K562 (cell line): ENCODE data around the gene APP. TPM values are rescaled to one million over a fixed set of nuclear protein-coding genes. Genes with fewer than 3 reads are reported as not detected.

Experiments used
- ATAC-seq: fragments of 200-7000 bp; cut with Tn5 transposase; 3 replicates; pipeline ENCODE4 v1.9.1; 2020; ENCODE audit warnings: moderate library complexity
- BruUV-seq: library from RNA; stranded (reverse); fragments of 400-500 nt; replicated peaks from 2 replicates; lab custom pipeline; 2021; lab: Mats Ljungman, UMichigan
- CTCF ChIA-PET: fragments of 300-600 bp; formaldehyde crosslinking; extraction: SDS; loops from one replicate; lab custom pipeline; 2021; ENCODE audit warnings: low intra/inter-chr PET ratio; lab: Yijun Ruan, JAX
- POLR2A ChIA-PET: fragments of 300-600, 350-650 bp; sonication (Branson Sonifier 250); formaldehyde crosslinking; extraction: SDS; loops from one replicate; lab custom pipeline; 2021; ENCODE audit warnings: antibody characterized with exemption, inconsistent platforms; lab: Yijun Ruan, JAX
- DNase-seq, 4 experiments: peaks; one replicate each; pipeline versions ENCODE4 v3.0.0 to v3.0.0-alpha.2; 2011 to 2018; ENCODE audit warnings: low spot score in 3 of 4, mixed read lengths in 3 of 4; ENCODE audit errors: extremely low read depth in 1 of 4
- FAIRE-seq: peaks from 2 replicates; lab custom pipeline; 2011; peaks lifted over from hg19 to GRCh38; lab: Jason Lieb, UNC
- H2AFZ ChIP-seq: 2 replicates; pipeline ENCODE4 v1.6.0; 2011; ENCODE audit warnings: low read depth, low read length, control low read depth, inconsistent platforms
- H3K27ac ChIP-seq: fragments of 200-600 bp; 3 replicates; pipeline ENCODE4 v1.8.0; 2011; ENCODE audit warnings: low read depth, mild to moderate bottlenecking, control low read depth, inconsistent platforms, low read length, moderate library complexity, mixed read lengths; ENCODE audit errors: extremely low read depth
- H3K27me3 ChIP-seq, 2 experiments: fragments of 300-600 bp in 1 of 2; 2 replicates in 1 of 2; 3 replicates in 1 of 2; pipeline versions ENCODE4 v1.6.0 to v1.8.0; 2011; ENCODE audit warnings: inconsistent platforms in 2 of 2, low read length in 2 of 2, mild to moderate bottlenecking in 1 of 2, mixed read lengths in 1 of 2, moderate library complexity in 1 of 2; ENCODE audit not compliant: control insufficient read depth in 2 of 2, insufficient read depth in 2 of 2
- H3K36me3 ChIP-seq: fragments of 300-600 bp; 3 replicates; pipeline ENCODE4 v1.8.0; 2011; ENCODE audit warnings: mild to moderate bottlenecking, low read length, inconsistent platforms; ENCODE audit not compliant: control insufficient read depth, insufficient read depth
- H3K4me1 ChIP-seq, 2 experiments: fragments of 200-600 bp in 1 of 2; replicated peaks in 1 of 2; 2 replicates in 1 of 2; 3 replicates in 1 of 2; pipeline versions ENCODE4 v1.5.1 to v1.8.0; 2011; ENCODE audit warnings: inconsistent platforms in 2 of 2, low read length in 2 of 2, mild to moderate bottlenecking in 1 of 2, mixed read lengths in 1 of 2, moderate library complexity in 1 of 2; ENCODE audit not compliant: control insufficient read depth in 2 of 2, insufficient read depth in 2 of 2
- H3K4me2 ChIP-seq: 2 replicates; pipeline ENCODE4 v1.6.1; 2011; ENCODE audit warnings: low read length, control low read depth, inconsistent platforms, mixed read lengths; ENCODE audit not compliant: insufficient read depth
- H3K4me3 ChIP-seq: fragments of 200-600 bp; sonication (generic), shearing (Covaris generic); 2 replicates; pipeline ENCODE4 v1.5.1; 2016; ENCODE audit warnings: control low read depth, inconsistent platforms
- H3K79me2 ChIP-seq: fragments of 200-600 bp; 3 replicates; pipeline ENCODE4 v1.8.0; 2011; ENCODE audit warnings: low read length, inconsistent platforms; ENCODE audit not compliant: control insufficient read depth, insufficient read depth
- H3K9ac ChIP-seq, 2 experiments: 2 replicates each; pipeline versions ENCODE4 v1.6.0 to v1.6.1; 2011; ENCODE audit warnings: low read depth in 2 of 2, low read length in 2 of 2, control low read depth in 1 of 2, inconsistent platforms in 1 of 2, mild to moderate bottlenecking in 1 of 2, mixed read lengths in 1 of 2; ENCODE audit not compliant: insufficient read depth in 1 of 2
- H3K9me1 ChIP-seq: one replicate; pipeline ENCODE4 v1.6.0; 2011; ENCODE audit warnings: inconsistent platforms, mild to moderate bottlenecking, low read length, moderate library complexity; ENCODE audit not compliant: control insufficient read depth, insufficient read depth
- H3K9me3 ChIP-seq: replicated peaks from 2 replicates; pipeline ENCODE4 v1.5.1; 2011; ENCODE audit warnings: low read depth, low read length, inconsistent platforms; ENCODE audit not compliant: control insufficient read depth, insufficient read depth
- H4K20me1 ChIP-seq: replicated peaks from 2 replicates; pipeline ENCODE4 v1.6.1; 2011; ENCODE audit warnings: low read length, inconsistent platforms, mixed read lengths; ENCODE audit not compliant: control insufficient read depth, insufficient read depth
- AFF1 ChIP-seq, 2 experiments: fragments of 450-650 bp; IDR thresholded peaks; 2 replicates each; pipeline ENCODE4 v1.6.1; 2018; ENCODE audit warnings: mild to moderate bottlenecking in 2 of 2, low read depth in 1 of 2; ENCODE audit not compliant: partially characterized antibody in 2 of 2
- CAMTA2 ChIP-seq: fragments of 250-450 bp; sonication (Bioruptor Pico); conservative IDR thresholded peaks from 2 replicates; pipeline ENCODE4 v1.5.1; 2022
- CGGBP1 ChIP-seq: fragments of 250-450 bp; sonication (Bioruptor Pico); IDR thresholded peaks from 2 replicates; pipeline ENCODE4 v1.9.0; 2021; ENCODE audit warnings: mild to moderate bottlenecking
- CHAMP1 ChIP-seq: fragments of 450-650 bp; IDR thresholded peaks from 2 replicates; pipeline ENCODE4 v1.6.1; 2016; ENCODE audit warnings: mild to moderate bottlenecking
- GATAD2B ChIP-seq: fragments of 450-650 bp; IDR thresholded peaks from 2 replicates; pipeline ENCODE4 v1.6.1; 2017; ENCODE audit warnings: mild to moderate bottlenecking, borderline replicate concordance
- HNRNPK ChIP-seq: fragments of 200-400 bp; formaldehyde crosslinking; IDR thresholded peaks from one replicate; pipeline ENCODE4 v1.6.1; 2018; ENCODE audit warnings: mild to moderate bottlenecking, low read depth, low read length; ENCODE audit not compliant: poor library complexity, severe bottlenecking
- KDM2B ChIP-seq: fragments of 250-450 bp; sonication (Bioruptor Pico); IDR thresholded peaks from 2 replicates; pipeline ENCODE4 v1.8.0; 2021; ENCODE audit warnings: mild to moderate bottlenecking, moderate library complexity
- MAFK ChIP-seq: IDR thresholded peaks from 2 replicates; pipeline ENCODE4 v1.6.1; 2011; ENCODE audit warnings: low read length, improper control_type of control experiment
- POLR2G ChIP-seq: fragments of 200-400 bp; formaldehyde crosslinking; IDR thresholded peaks from 2 replicates; pipeline ENCODE4 v1.6.1; 2017; ENCODE audit warnings: low read depth, mild to moderate bottlenecking, antibody characterized with exemption, low read length, moderate library complexity
- PRPF4 ChIP-seq: fragments of 200-400 bp; formaldehyde crosslinking; IDR thresholded peaks from one replicate; pipeline ENCODE4 v1.6.1; 2017; ENCODE audit warnings: low read length, low read depth, mild to moderate bottlenecking; ENCODE audit not compliant: insufficient read depth, poor library complexity, severe bottlenecking
- RNF219 ChIP-seq: fragments of 250-450 bp; sonication (Bioruptor Pico); IDR thresholded peaks from 2 replicates; pipeline ENCODE4 v1.5.0; 2022; ENCODE audit warnings: mild to moderate bottlenecking
- SMC3 ChIP-seq: conservative IDR thresholded peaks from 2 replicates; pipeline ENCODE4 v1.6.1; 2011; ENCODE audit warnings: low read depth, low read length, improper control_type of control experiment; ENCODE audit not compliant: insufficient read depth
- ZNF12 ChIP-seq: sonication (generic); formaldehyde crosslinking; IDR thresholded peaks from 2 replicates; pipeline ENCODE4 v1.4.0; 2020; ENCODE audit warnings: mild to moderate bottlenecking, missing genetic modification reagents
- ZNF263 ChIP-seq: sonication (generic); formaldehyde crosslinking; IDR thresholded peaks from 2 replicates; pipeline ENCODE4 v1.8.0; 2022; ENCODE audit warnings: mild to moderate bottlenecking, missing genetic modification reagents, borderline replicate concordance
- WGBS: fragments of 100-300 bp; shearing (Covaris generic); methylation state at CpG from one replicate; pipeline ENCODE4 v1.1.6; 2016; ENCODE audit warnings: low coverage, mixed read lengths; ENCODE audit not compliant: insufficient coverage; ENCODE audit errors: missing lambda C conversion rate; 5-methylcytosine and 5-hydroxymethylcytosine counted together
- in situ Hi-C: fragments of 300-500 bp; cut with MboI; formaldehyde crosslinking; loops from 4 replicates; pipeline ENCODE4 v1.15.0; 2018; ENCODE audit warnings: inconsistent platforms, mixed read lengths
- intact Hi-C: fragments of 100-400 bp; cut with micrococcal nuclease; formaldehyde crosslinking; loops from 2 replicates; pipeline ENCODE4 v1.14.2; 2022
- polyA plus RNA-seq, 8 experiments: library from polyadenylated mRNA; depleted of rRNA in 4 of 8; stranded (reverse) in 5 of 8; unstranded in 3 of 8; fragments of >200 nt; fragmentation: Nextera tagmentation in 2 of 8; fragmentation: Illumina TruSeq in 1 of 8; extraction: Ambion mirVana in 2 of 8; extraction: Trizol in 1 of 8; gene quantifications; 2 replicates each; pipeline versions ENCODE4 v1.2.1 to v1.2.3, GENCODE V29; 2011 to 2014; ENCODE audit warnings: inconsistent platforms in 1 of 8, missing spikeins in 1 of 8
- total RNA-seq, 7 experiments: library from RNA; depleted of rRNA in 6 of 7; stranded (reverse); fragments of >200 nt in 6 of 7; fragmentation: Illumina TruSeq in 2 of 7; extraction: Trizol in 2 of 7; gene quantifications; 2 replicates each; pipeline versions ENCODE4 v1.2.1 to v1.2.3, GENCODE V29; 2011 to 2021; ENCODE audit warnings: low replicate concordance in 1 of 7

Gene APP
- total and polyA plus RNA-seq, 9 of the 15 experiments (the other 6 are each of a cell fraction or from before 2014, with no cell fraction given), result 0.01 to 1.5 (median 0.16) TPM; not detected in 5

GRCh38 chr21:26164311-26164710 is 6.3 kb downstream of the APP start:
- no peaks in the 10 kb centered on the region for H3K79me2 ChIP-seq
- no peak overlapping the region for H2AFZ ChIP-seq
- no peaks in the 10 kb centered on the region for H3K36me3 ChIP-seq
- no peaks in the 10 kb centered on the region for H3K9me3 ChIP-seq
- WGBS, result 0% methylated on average over 2 of the region's 2 CpGs
- no peak overlapping the region for H3K27ac ChIP-seq
- no peaks in the 10 kb centered on the region for H3K27me3 ChIP-seq
- H3K9me1 ChIP-seq, result no peaks in the 10 kb centered on the region
- CTCF ChIA-PET, result no interaction called here
- no peaks in the 10 kb centered on the region for H4K20me1 ChIP-seq
- DNase-seq, result no peak
- peaks cover 0 to under 1% of the 10 kb centered on the region in 2 experiments; a peak in 1 of 5 replicates for H3K4me1 ChIP-seq
- no peak for ATAC-seq
- POLR2A ChIA-PET, result interaction anchor here (0.7 kb wide), 1 partner anchor 583 kb away, joined by 3 read pairs; no protein-coding TSS in a partner anchor
- no peak for FAIRE-seq
- no peak overlapping the region for H3K4me2 ChIP-seq
- H3K9ac ChIP-seq, result no peak overlapping the region
- no peak overlapping the region for H3K4me3 ChIP-seq
- in situ Hi-C loops, result no loop called here
- intact Hi-C loops, result no loop called here
- BruUV-seq, result no TSS peak
- TF ChIP-seq CAMTA2 (CRISPR knock-in tag) (no peak), SMC3 (no peak), CHAMP1 (no peak), MAFK (no peak), CGGBP1 (CRISPR knock-in tag) (no peak), ZNF12 (CRISPR knock-in tag) (no peak), POLR2G (no peak), KDM2B (no peak), GATAD2B (no peak), RNF219 (CRISPR knock-in tag) (no peak), PRPF4 (no peak), HNRNPK (no peak), AFF1 (IDR thresholded peaks at IDR 0.05; ENCODE audit: low read depth in 1 of 2, partially characterized antibody in 2 of 2) (no peak), ZNF263 (CRISPR knock-in tag) (no peak)
